HEK293T (cell line): ENCODE measurements around the gene HDAC8.

ENCODE experiments used
- CTCF ChIA-PET: fragments of 350-600 bp; formaldehyde crosslinking; extraction: SDS; loops from one replicate; lab custom pipeline; 2021; ENCODE audit warnings: antibody characterized with exemption, inconsistent platforms; lab: Yijun Ruan, JAX
- POLR2A ChIA-PET: fragments of 350-600 bp; formaldehyde crosslinking; extraction: SDS; loops from one replicate; lab custom pipeline; 2020; ENCODE audit warnings: antibody characterized with exemption, inconsistent platforms; lab: Yijun Ruan, JAX
- DNase-seq: peaks from one replicate; pipeline ENCODE4 v3.0.0; 2012; ENCODE audit warnings: mixed read lengths; ENCODE audit errors: extremely low spot score
- ARNT ChIP-seq: fragments of 450-650 bp; IDR thresholded peaks from 2 replicates; pipeline ENCODE4 v1.6.1; 2017; ENCODE audit warnings: mild to moderate bottlenecking
- BHLHE40 ChIP-seq: fragments of 450-650 bp; IDR thresholded peaks from 2 replicates; pipeline ENCODE4 v1.6.1; 2016; ENCODE audit warnings: mild to moderate bottlenecking, moderate library complexity, borderline replicate concordance
- CTBP1 ChIP-seq: fragments of 450-650 bp; IDR thresholded peaks from 2 replicates; pipeline ENCODE4 v1.6.1; 2016; ENCODE audit warnings: borderline replicate concordance
- ELF4 ChIP-seq: fragments of 450-650 bp; IDR thresholded peaks from 2 replicates; pipeline ENCODE4 v1.6.1; 2017; ENCODE audit warnings: antibody characterized with exemption
- FOXA1 ChIP-seq: fragments of 450-650 bp; IDR thresholded peaks from 2 replicates; pipeline ENCODE4 v1.6.1; 2016; ENCODE audit warnings: mild to moderate bottlenecking
- FOXK2 ChIP-seq: fragments of 450-650 bp; IDR thresholded peaks from 2 replicates; pipeline ENCODE4 v1.6.1; 2016; ENCODE audit warnings: mild to moderate bottlenecking
- FOXM1 ChIP-seq: fragments of 450-650 bp; IDR thresholded peaks from 2 replicates; pipeline ENCODE4 v1.6.1; 2017; ENCODE audit warnings: mild to moderate bottlenecking, borderline replicate concordance
- HDGF ChIP-seq: fragments of 450-650 bp; IDR thresholded peaks from 2 replicates; pipeline ENCODE4 v1.6.1; 2017; ENCODE audit warnings: antibody characterized with exemption, borderline replicate concordance
- L3MBTL2 ChIP-seq: fragments of 450-650 bp; conservative IDR thresholded peaks from 2 replicates; pipeline ENCODE4 v1.6.1; 2016; ENCODE audit warnings: mild to moderate bottlenecking
- LEF1 ChIP-seq: fragments of 450-650 bp; IDR thresholded peaks from 2 replicates; pipeline ENCODE4 v1.6.1; 2017; ENCODE audit warnings: mild to moderate bottlenecking, borderline replicate concordance
- NFRKB ChIP-seq: fragments of 450-650 bp; IDR thresholded peaks from 2 replicates; pipeline ENCODE4 v1.6.1; 2016; ENCODE audit warnings: mild to moderate bottlenecking, moderate library complexity
- SP1 ChIP-seq: fragments of 450-650 bp; IDR thresholded peaks from 2 replicates; pipeline ENCODE4 v1.6.1; 2017
- SUZ12 ChIP-seq: fragments of 450-650 bp; IDR thresholded peaks from 2 replicates; pipeline ENCODE4 v1.6.1; 2016; ENCODE audit warnings: mild to moderate bottlenecking
- TARDBP ChIP-seq: fragments of 450-650 bp; IDR thresholded peaks from 2 replicates; pipeline ENCODE4 v1.6.1; 2016
- ZNF384 ChIP-seq: fragments of 450-650 bp; IDR thresholded peaks from 2 replicates; pipeline ENCODE4 v1.6.1; 2016
- TF ChIP-seq, protein P1 (sequence below): fragments of 450-650 bp; IDR thresholded peaks from 2 replicates; pipeline ENCODE4 v1.6.1; 2016

The HDAC8 gene

DNA sequence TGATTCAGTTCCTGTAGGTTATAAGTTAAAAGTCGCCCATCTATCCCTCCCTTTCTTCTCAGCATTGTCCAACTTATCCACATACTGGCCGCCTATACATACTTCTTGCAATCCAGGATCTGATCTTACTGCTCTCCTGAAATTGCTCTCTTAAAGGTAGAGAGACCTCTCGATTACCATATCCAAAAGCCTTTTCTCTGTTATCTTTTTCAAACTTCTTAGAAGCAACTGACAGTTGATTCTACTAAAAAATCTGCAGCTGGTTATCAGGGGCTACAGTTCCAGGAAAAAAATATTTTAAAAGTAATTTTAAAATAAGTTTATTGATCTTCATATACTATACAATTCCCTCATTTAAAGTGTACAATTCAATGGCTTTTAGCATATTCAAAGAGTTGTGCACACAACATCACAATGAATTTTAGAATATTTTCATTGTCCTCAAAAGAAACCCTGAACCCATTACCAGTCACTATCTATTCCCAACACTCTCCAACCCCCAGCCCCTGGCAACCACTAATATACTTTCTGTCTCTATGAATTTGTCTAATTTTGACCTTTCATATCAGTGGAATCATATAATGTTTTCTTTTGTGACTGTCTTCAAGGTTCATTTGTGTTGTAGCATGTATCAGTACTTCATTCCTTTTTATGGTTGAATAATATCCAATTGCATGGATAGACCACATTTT lies 102.0 kb downstream of the HDAC8 start:
- ChIA-PET POLR2A (no interaction called here), CTCF (no interaction called here)
- DNase-seq = no peak
- TF ChIP-seq NFRKB (no peak), ZNF384 (no peak), FOXK2 (no peak), SP1 (no peak), FOXA1 (no peak), CTBP1 (no peak), TARDBP (no peak), LEF1 (no peak), FOXM1 (no peak), BHLHE40 (no peak), L3MBTL2 (no peak), ARNT (no peak), HDGF (no peak), ELF4 (no peak), SUZ12 (no peak)
- TF ChIP-seq, protein P1, sequence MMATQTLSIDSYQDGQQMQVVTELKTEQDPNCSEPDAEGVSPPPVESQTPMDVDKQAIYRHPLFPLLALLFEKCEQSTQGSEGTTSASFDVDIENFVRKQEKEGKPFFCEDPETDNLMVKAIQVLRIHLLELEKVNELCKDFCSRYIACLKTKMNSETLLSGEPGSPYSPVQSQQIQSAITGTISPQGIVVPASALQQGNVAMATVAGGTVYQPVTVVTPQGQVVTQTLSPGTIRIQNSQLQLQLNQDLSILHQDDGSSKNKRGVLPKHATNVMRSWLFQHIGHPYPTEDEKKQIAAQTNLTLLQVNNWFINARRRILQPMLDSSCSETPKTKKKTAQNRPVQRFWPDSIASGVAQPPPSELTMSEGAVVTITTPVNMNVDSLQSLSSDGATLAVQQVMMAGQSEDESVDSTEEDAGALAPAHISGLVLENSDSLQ = no peak

DNA sequence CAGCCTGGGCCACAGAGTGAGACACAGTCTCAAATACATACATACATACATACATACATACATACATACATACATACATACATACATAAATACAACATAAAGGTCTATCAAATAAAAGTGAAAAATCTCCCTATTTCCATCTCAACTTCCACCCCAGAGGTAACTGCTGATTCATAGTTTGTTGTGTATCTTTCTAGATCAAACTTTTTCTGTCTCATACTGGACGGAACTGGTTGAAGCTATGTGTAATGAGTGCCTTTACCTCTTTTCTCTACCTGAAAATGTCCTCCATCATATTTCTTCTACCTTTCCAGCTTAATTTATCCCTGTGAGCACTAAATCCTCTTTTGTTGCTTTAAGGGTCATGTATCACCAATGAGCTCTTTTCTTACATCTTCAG lies 102.5 kb downstream of the HDAC8 start:
- ChIA-PET POLR2A (no interaction called here), CTCF (no interaction called here)
- no peak for DNase-seq
- no peak for TF ChIP-seq TARDBP
- TF ChIP-seq L3MBTL2 = no peak
- no peak for TF ChIP-seq NFRKB
- no peak for TF ChIP-seq ARNT
- TF ChIP-seq, protein P1 = no peak
- TF ChIP-seq SP1 = no peak
- TF ChIP-seq HDGF = no peak
- TF ChIP-seq BHLHE40 = no peak
- no peak for TF ChIP-seq LEF1
- no peak for TF ChIP-seq SUZ12
- TF ChIP-seq FOXM1 = no peak
- no peak for TF ChIP-seq CTBP1
- no peak for TF ChIP-seq FOXA1
- TF ChIP-seq ZNF384 = no peak
- TF ChIP-seq ELF4 = no peak
- TF ChIP-seq FOXK2 = no peak

DNA sequence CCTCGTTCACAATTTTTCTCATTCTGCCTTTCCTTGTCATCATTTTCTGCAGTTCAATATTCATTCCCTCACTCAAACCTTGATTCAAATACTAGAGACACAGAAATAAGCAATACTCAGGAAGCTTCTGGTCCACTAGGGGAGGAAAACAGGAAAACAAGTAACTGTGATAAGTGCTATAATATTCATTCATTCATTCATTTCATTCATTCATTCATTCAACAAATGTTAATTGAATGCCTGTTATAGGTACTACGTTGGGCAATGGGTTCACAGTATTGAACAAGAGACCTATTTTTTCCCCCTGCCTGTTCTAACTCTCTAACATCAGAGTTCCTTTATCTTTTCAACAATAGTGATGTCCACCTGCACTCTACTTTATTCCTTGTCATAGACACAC lies 104.0 kb downstream of the HDAC8 start:
- no peak for TF ChIP-seq HDGF
- TF ChIP-seq CTBP1 = no peak
- TF ChIP-seq SP1 = no peak
- TF ChIP-seq L3MBTL2 = no peak
- TF ChIP-seq FOXA1 = no peak
- no peak for TF ChIP-seq BHLHE40
- no peak for TF ChIP-seq ZNF384
- no peak for DNase-seq
- CTCF ChIA-PET = no interaction called here
- POLR2A ChIA-PET = no interaction called here

DNA sequence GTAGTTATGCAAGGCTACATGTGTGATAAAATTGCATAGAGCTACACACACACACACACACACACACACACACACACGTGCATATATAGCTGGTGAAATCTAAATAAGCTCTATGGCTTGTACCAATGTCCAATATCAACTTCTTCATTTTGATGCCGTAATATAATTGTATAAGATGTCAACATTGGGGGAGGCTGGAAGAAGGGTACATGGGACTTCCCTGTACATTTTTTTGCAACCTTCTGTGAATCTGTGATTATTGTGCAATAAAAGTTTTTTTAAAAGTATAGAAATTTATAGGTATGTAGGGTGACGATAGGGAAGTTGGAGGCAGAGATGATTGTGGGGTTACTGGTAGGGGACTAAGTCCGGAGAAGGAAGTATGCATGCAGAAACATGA lies 105.5 kb downstream of the HDAC8 start:
- ChIA-PET POLR2A (no interaction called here), CTCF (no interaction called here)
- TF ChIP-seq FOXK2 (no peak), LEF1 (no peak), FOXA1 (no peak), CTBP1 (no peak), BHLHE40 (no peak), L3MBTL2 (no peak), SP1 (no peak), ELF4 (no peak), FOXM1 (no peak), SUZ12 (no peak), NFRKB (no peak), TARDBP (no peak), ZNF384 (no peak)
- TF ChIP-seq, protein P1 = no peak
- DNase-seq = no peak

GRCh38 chrX:72466493-72466892 lies 106.2 kb downstream of the HDAC8 start:
- ChIA-PET POLR2A (no interaction called here), CTCF (no interaction called here)
- TF ChIP-seq, protein P1 = no peak
- DNase-seq = no peak

GRCh38 chrX:72465889-72466288 lies 106.8 kb downstream of the HDAC8 start:
- TF ChIP-seq TARDBP = no peak
- no peak for TF ChIP-seq SP1
- TF ChIP-seq, protein P1 = no peak
- TF ChIP-seq ELF4 = no peak
- no peak for TF ChIP-seq FOXK2
- TF ChIP-seq NFRKB = no peak
- TF ChIP-seq LEF1 = no peak
- TF ChIP-seq FOXA1 = no peak
- no peak for TF ChIP-seq HDGF
- TF ChIP-seq CTBP1 = no peak
- no peak for TF ChIP-seq ARNT
- TF ChIP-seq SUZ12 = no peak
- TF ChIP-seq L3MBTL2 = no peak
- no peak for TF ChIP-seq FOXM1
- TF ChIP-seq BHLHE40 = no peak
- no peak for TF ChIP-seq ZNF384
- CTCF ChIA-PET = no interaction called here
- no peak for DNase-seq
- POLR2A ChIA-PET = no interaction called here
